ENCODE results near the gene PTPRN2.

PTPRN2 gene

GRCh38 chr7:158367634-158367982, 220.0 kb downstream of the PTPRN2 start:
- no peaks in the 10 kb centered on the region for H3K9me3 ChIP-seq (ENCODE audit: control insufficient read depth, low read length)
- H3K4me2 ChIP-seq (ENCODE audit: low read length): no peak overlapping the region
- no peak overlapping the region for H3K27ac ChIP-seq
- TF ChIP-seq, protein P1, sequence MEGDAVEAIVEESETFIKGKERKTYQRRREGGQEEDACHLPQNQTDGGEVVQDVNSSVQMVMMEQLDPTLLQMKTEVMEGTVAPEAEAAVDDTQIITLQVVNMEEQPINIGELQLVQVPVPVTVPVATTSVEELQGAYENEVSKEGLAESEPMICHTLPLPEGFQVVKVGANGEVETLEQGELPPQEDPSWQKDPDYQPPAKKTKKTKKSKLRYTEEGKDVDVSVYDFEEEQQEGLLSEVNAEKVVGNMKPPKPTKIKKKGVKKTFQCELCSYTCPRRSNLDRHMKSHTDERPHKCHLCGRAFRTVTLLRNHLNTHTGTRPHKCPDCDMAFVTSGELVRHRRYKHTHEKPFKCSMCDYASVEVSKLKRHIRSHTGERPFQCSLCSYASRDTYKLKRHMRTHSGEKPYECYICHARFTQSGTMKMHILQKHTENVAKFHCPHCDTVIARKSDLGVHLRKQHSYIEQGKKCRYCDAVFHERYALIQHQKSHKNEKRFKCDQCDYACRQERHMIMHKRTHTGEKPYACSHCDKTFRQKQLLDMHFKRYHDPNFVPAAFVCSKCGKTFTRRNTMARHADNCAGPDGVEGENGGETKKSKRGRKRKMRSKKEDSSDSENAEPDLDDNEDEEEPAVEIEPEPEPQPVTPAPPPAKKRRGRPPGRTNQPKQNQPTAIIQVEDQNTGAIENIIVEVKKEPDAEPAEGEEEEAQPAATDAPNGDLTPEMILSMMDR (IDR thresholded peaks at IDR 0.05): no peak
- H3K9ac ChIP-seq: no peak overlapping the region
- peaks cover 5% of the 10 kb centered on the region for H3K79me2 ChIP-seq
- H3K27me3 ChIP-seq (ENCODE audit: control insufficient read depth, insufficient read depth, low read length): no peaks in the 10 kb centered on the region
- H2AFZ ChIP-seq: no peak overlapping the region
- H3K4me1 ChIP-seq: no peaks in the 10 kb centered on the region
- no peak overlapping the region for H3K4me3 ChIP-seq (ENCODE audit: low read depth, low read length)
- H3K36me3 ChIP-seq (ENCODE audit: control insufficient read depth, insufficient read depth, low read length): no peaks in the 10 kb centered on the region

DNA sequence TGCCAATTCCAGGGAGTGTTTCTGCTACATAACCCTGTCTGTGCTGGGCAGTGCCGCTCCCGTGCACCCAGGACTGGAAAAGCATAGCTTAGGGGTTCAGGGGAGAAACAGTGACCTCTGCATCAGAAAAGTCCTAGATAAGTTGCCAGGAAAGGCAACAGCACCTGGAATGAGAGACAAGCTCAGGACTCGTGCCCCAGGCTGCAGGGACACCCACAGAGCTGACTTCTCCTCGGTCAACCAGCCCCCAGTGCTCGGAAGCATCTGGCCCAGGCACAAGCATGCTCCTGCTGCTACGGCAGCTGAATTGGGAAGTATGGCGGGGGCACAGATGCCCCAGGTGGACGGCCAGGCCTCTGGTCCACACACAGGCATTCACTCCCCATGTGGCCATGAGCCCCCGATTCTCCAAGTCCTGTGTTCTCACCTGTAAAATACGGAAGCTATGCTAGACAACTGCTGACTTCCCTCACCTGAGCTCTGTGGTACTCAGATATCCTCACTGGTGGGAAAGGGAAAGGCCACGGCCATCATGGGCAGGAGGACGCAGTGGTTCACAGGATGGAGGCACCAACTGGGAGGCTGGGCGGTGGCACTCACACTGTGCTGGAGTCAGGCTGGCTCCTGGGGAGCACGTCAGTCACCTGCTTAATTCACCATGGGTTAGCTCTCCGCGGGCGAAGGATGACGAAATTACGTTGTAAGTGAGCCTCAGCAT, 220.5 kb downstream of the PTPRN2 start:
- Histone ChIP-seq H3K9ac (no peak overlapping the region), H3K4me3 (ENCODE audit: low read depth, low read length) (no peak overlapping the region), H3K9me3 (ENCODE audit: control insufficient read depth, low read length) (no peaks in the 10 kb centered on the region), H3K36me3 (ENCODE audit: control insufficient read depth, insufficient read depth, low read length) (no peaks in the 10 kb centered on the region), H2AFZ (no peak overlapping the region), H3K4me2 (ENCODE audit: low read length) (no peak overlapping the region), H3K27ac (no peak overlapping the region), H3K4me1 (no peaks in the 10 kb centered on the region), H3K27me3 (ENCODE audit: control insufficient read depth, insufficient read depth, low read length) (no peaks in the 10 kb centered on the region), H3K79me2 (peaks cover 5% of the 10 kb centered on the region)
- TF ChIP-seq, protein P1 (IDR thresholded peaks at IDR 0.05): no peak

DNA sequence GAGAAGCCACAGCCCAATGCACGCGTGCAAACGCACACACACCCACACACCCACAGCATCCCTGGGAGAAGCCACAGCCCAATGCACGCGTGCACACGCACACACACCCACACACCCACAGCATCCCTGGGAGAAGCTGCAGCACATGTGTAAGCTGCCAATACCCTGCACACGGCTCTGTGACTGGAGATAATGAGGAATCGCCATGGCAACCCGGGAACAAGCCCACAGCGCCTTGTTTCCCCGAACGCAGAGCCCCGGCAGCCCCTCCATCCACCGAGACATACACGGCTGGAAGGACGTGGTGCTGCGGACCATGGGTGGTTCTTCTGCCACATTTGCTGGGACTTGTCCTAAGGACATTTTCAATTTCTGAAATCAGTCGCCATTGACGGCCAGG, 221.3 kb downstream of the PTPRN2 start:
- H3K27me3 ChIP-seq (ENCODE audit: control insufficient read depth, insufficient read depth, low read length): no peaks in the 10 kb centered on the region
- H3K4me3 ChIP-seq (ENCODE audit: low read depth, low read length): no peak overlapping the region
- TF ChIP-seq, protein P1 (IDR thresholded peaks at IDR 0.05): no peak
- H3K27ac ChIP-seq: no peak overlapping the region
- H3K9me3 ChIP-seq (ENCODE audit: control insufficient read depth, low read length): no peaks in the 10 kb centered on the region
- no peak overlapping the region for H2AFZ ChIP-seq
- H3K9ac ChIP-seq: no peak overlapping the region
- H3K36me3 ChIP-seq (ENCODE audit: control insufficient read depth, insufficient read depth, low read length): no peaks in the 10 kb centered on the region
- H3K79me2 ChIP-seq: peaks cover 5% of the 10 kb centered on the region
- H3K4me2 ChIP-seq (ENCODE audit: low read length): no peak overlapping the region
- no peaks in the 10 kb centered on the region for H3K4me1 ChIP-seq

DNA sequence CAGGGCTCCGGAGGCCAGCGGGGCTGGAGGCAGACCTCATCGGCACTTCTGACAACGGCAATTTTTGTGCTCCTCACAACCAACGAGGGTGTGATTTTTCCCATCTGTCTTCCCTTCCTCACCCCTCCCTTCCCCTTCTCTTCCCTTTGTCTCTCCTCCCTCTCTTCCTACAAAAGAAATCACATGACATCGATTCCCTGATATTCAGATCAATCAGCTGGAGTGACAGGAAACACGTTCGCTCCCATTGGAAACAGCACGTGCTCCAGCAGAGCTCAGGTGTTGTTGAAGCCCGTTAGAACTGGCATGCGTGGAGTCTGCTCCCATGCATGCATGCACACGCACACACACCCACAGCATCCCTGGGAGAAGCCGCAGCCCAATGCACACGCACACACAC, 222.4 kb downstream of the PTPRN2 start:
- no peaks in the 10 kb centered on the region for H3K9me3 ChIP-seq (ENCODE audit: control insufficient read depth, low read length)
- H3K27ac ChIP-seq: no peak overlapping the region
- H3K79me2 ChIP-seq: peaks cover 5% of the 10 kb centered on the region
- H3K4me1 ChIP-seq: no peaks in the 10 kb centered on the region
- no peak overlapping the region for H3K4me3 ChIP-seq (ENCODE audit: low read depth, low read length)
- no peaks in the 10 kb centered on the region for H3K27me3 ChIP-seq (ENCODE audit: control insufficient read depth, insufficient read depth, low read length)
- no peak overlapping the region for H3K4me2 ChIP-seq (ENCODE audit: low read length)
- TF ChIP-seq, protein P1 (IDR thresholded peaks at IDR 0.05): no peak
- H3K9ac ChIP-seq: no peak overlapping the region
- no peak overlapping the region for H2AFZ ChIP-seq
- H3K36me3 ChIP-seq (ENCODE audit: control insufficient read depth, insufficient read depth, low read length): no peaks in the 10 kb centered on the region

DNA sequence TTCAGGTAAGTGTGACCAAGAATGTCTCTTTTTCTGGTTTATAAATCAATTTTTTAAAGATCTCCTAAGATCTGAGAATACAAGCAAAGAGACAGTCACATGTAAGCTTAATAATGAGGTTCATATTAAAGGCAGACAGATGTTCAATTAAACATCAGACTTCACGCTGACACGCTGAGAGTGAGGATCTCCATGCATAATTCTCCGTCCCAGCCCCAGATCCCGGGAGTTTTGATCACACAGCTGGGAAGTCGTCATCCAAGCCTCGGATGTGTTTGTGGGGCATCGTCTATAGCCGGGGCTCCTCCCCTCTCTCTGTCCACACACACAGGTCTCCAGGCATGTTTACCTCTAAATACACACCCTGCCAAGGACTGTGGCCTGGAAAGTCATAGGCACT, 223.2 kb downstream of the PTPRN2 start:
- H3K4me3 ChIP-seq (ENCODE audit: low read depth, low read length): no peak overlapping the region
- no peaks in the 10 kb centered on the region for H3K4me1 ChIP-seq
- peaks cover 5% of the 10 kb centered on the region for H3K79me2 ChIP-seq
- no peak overlapping the region for H3K27ac ChIP-seq
- H3K9ac ChIP-seq: no peak overlapping the region
- H3K4me2 ChIP-seq (ENCODE audit: low read length): no peak overlapping the region
- H2AFZ ChIP-seq: no peak overlapping the region
- no peaks in the 10 kb centered on the region for H3K36me3 ChIP-seq (ENCODE audit: control insufficient read depth, insufficient read depth, low read length)
- H3K27me3 ChIP-seq (ENCODE audit: control insufficient read depth, insufficient read depth, low read length): no peaks in the 10 kb centered on the region
- TF ChIP-seq, protein P1 (IDR thresholded peaks at IDR 0.05): no peak
- H3K9me3 ChIP-seq (ENCODE audit: control insufficient read depth, low read length): no peaks in the 10 kb centered on the region

All from parathyroid adenoma (tissue), 2 donors.